ENCODE measurements around the gene ZNF385A.

DNA sequence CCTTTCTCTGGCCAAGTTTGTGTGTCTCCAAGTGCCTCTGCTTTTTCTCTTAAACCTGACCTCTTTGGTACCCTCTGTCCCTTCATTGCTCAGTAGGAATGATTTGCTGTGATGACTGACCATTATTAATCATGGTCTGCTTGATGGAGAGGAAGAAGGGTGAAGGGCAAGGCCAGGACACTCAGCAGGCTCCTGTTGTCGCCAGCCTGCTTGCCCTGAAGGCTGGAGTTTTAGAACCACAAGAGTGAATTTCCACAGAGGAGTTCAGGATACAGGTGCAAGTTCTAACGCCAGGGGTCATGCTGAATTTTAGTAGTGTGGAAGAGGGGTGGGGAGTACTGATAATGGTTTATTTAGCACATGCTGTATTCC lies 37.3 kb upstream of the ZNF385A start:
- TF ChIP-seq TCF12 (IDR thresholded peaks at IDR 0.05; ENCODE audit: low read depth) (no peak), YY1 (IDR thresholded peaks at IDR 0.05; ENCODE audit: low read depth) (no peak), CEBPB (IDR thresholded peaks at IDR 0.05) (no peak), EP300 (IDR thresholded peaks at IDR 0.05; ENCODE audit: borderline replicate concordance) (no peak), REST (IDR thresholded peaks at IDR 0.05; ENCODE audit: low read depth) (no peak)
- TF ChIP-seq, protein P1, sequence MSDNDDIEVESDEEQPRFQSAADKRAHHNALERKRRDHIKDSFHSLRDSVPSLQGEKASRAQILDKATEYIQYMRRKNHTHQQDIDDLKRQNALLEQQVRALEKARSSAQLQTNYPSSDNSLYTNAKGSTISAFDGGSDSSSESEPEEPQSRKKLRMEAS (IDR thresholded peaks at IDR 0.05) = no peak

Measured in Ishikawa (cell line).